ENCODE data around the gene OR8B8.
A peak's percentile ranks its signal among the peaks of the same experiment; 100 is the strongest.
"Not testable (repeated sequence)": the region's sequence is repeated elsewhere in the genome, so short reads cannot be mapped to it uniquely, and the experiment has no call there.

Gene OR8B8

GRCh38 chr11:124441081-124441480, 4.4 kb downstream of the OR8B8 start:
- DNase-seq: no peak

GRCh38 chr11:124440608-124441007, 4.9 kb downstream of the OR8B8 start:
- DNase-seq: no peak

GRCh38 chr11:124434699-124435098, 10.8 kb downstream of the OR8B8 start:
- no peak for DNase-seq

- no peak for DNase-seq
These were observed 15.9 kb downstream of the OR8B8 start for GRCh38 chr11:124429599-124429998.

- no peak for DNase-seq
These were observed 21.0 kb downstream of the OR8B8 start, which contains the start of gene OR8B4 for GRCh38 chr11:124424384-124424921. OR8B4 (minus strand) TSS chr11:124424871; CDS start chr11:124424871, 0 bp downstream.

GRCh38 chr11:124421043-124421442, 24.5 kb downstream of the OR8B8 start:
- no peak for DNase-seq

GRCh38 chr11:124415356-124415923, 30.1 kb downstream of the OR8B8 start:
- DNase-seq: no peak

GRCh38 chr11:124409906-124410305, 35.6 kb downstream of the OR8B8 start:
- no peak for DNase-seq

GRCh38 chr11:124405581-124405980, 39.9 kb downstream of the OR8B8 start:
- DNase-seq: no peak

- not testable (repeated sequence) for DNase-seq
These were observed 42.3 kb downstream of the OR8B8 start for GRCh38 chr11:124403186-124403585.

- DNase-seq: peak; percentile 12
These were observed 43.1 kb downstream of the OR8B8 start for GRCh38 chr11:124402326-124402922.

GRCh38 chr11:124398924-124399323, 46.6 kb downstream of the OR8B8 start, which contains the start of gene OR8B3:
OR8B3 (minus strand) TSS chr11:124399024; CDS start chr11:124397351, 1,673 bp downstream.
- DNase-seq: no peak

- DNase-seq: not testable (repeated sequence)
These were observed 48.6 kb downstream of the OR8B8 start for GRCh38 chr11:124396847-124397246.

GRCh38 chr11:124394408-124394807, 51.1 kb downstream of the OR8B8 start:
- DNase-seq: no peak

Measured in activated gamma-delta T cell treated with Interleukin-2 at 50 U/mL for 16 hours (primary cell).